GM23338 (cell line): ENCODE results near the gene BAX.

Experiments
- CREB1 ChIP-seq: fragments of 250-450 bp; sonication (Bioruptor Pico); IDR thresholded peaks from 2 replicates; pipeline ENCODE4 v1.5.0; 2020; ENCODE audit warnings: low read depth, mild to moderate bottlenecking, moderate library complexity
- EZH2 ChIP-seq: fragments of 200-600 bp; sonication (generic); IDR thresholded peaks from one replicate; pipeline ENCODE4 v1.8.0; 2017; ENCODE audit warnings: antibody characterized with exemption, mild to moderate bottlenecking, low read depth; ENCODE audit not compliant: unreplicated experiment
- EZH2phosphoT487 ChIP-seq: fragments of 200-600 bp; sonication (generic); IDR thresholded peaks from one replicate; pipeline ENCODE4 v1.8.1; 2018; ENCODE audit warnings: antibody characterized with exemption; ENCODE audit not compliant: unreplicated experiment
- JUNB ChIP-seq: IDR thresholded peaks from one replicate; pipeline ENCODE4 v1.6.1; 2016; ENCODE audit warnings: antibody characterized with exemption; ENCODE audit not compliant: unreplicated experiment
- NANOG ChIP-seq: IDR thresholded peaks from 2 replicates; pipeline ENCODE4 v1.6.1; 2016; ENCODE audit warnings: antibody characterized with exemption, borderline replicate concordance
- POLR2AphosphoS5 ChIP-seq: IDR thresholded peaks from 2 replicates; pipeline ENCODE4 v1.6.1; 2016; ENCODE audit warnings: antibody characterized with exemption, low read depth
- STAT1 ChIP-seq: IDR thresholded peaks from one replicate; pipeline ENCODE4 v1.6.1; 2016; ENCODE audit warnings: antibody characterized with exemption; ENCODE audit not compliant: unreplicated experiment
- TF ChIP-seq, protein P1 (sequence below), 2 experiments: fragments of 200-600 bp in 1 of 2; sonication (generic) in 1 of 2; conservative IDR thresholded peaks; 2 replicates each; pipeline versions ENCODE4 v1.5.1 to v1.6.1; 2016 to 2017; ENCODE audit warnings: antibody characterized with exemption in 2 of 2, low read depth in 2 of 2, mild to moderate bottlenecking in 2 of 2, moderate library complexity in 1 of 2
- TF ChIP-seq, protein P2 (sequence below): IDR thresholded peaks from one replicate; pipeline ENCODE4 v1.6.1; 2018; ENCODE audit warnings: antibody characterized with exemption; ENCODE audit not compliant: unreplicated experiment
- TF ChIP-seq, protein P3 (sequence below): fragments of 250-450 bp; sonication (Bioruptor Pico); IDR thresholded peaks from 2 replicates; pipeline ENCODE4 v1.5.0; 2020; ENCODE audit warnings: mild to moderate bottlenecking, moderate library complexity

DNA sequence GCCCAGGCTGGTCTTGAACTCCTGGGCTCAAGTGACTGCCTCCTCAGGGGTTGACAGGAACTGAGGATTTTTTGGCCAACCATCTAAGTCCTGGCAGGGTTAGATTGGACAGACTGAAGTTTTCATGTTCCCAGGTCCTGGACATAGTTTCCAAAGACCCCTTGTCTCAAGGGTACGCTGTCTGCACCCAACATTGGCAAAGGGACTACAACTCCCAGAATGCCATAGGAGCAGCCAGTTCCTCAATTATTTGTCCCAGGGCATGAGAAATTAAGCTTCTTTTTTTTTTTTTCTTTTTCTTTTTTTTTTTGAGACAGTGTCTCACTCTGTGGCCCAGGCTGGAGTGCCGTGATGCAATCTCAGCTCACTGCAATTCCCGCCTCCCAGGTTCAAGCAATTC lies 31.5 kb downstream of the BAX start:
- TF ChIP-seq, protein P1, sequence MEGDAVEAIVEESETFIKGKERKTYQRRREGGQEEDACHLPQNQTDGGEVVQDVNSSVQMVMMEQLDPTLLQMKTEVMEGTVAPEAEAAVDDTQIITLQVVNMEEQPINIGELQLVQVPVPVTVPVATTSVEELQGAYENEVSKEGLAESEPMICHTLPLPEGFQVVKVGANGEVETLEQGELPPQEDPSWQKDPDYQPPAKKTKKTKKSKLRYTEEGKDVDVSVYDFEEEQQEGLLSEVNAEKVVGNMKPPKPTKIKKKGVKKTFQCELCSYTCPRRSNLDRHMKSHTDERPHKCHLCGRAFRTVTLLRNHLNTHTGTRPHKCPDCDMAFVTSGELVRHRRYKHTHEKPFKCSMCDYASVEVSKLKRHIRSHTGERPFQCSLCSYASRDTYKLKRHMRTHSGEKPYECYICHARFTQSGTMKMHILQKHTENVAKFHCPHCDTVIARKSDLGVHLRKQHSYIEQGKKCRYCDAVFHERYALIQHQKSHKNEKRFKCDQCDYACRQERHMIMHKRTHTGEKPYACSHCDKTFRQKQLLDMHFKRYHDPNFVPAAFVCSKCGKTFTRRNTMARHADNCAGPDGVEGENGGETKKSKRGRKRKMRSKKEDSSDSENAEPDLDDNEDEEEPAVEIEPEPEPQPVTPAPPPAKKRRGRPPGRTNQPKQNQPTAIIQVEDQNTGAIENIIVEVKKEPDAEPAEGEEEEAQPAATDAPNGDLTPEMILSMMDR (conservative IDR thresholded peaks at IDR 0.05; ENCODE audit: low read depth in 2 of 2) = no peak
- TF ChIP-seq, protein P2, sequence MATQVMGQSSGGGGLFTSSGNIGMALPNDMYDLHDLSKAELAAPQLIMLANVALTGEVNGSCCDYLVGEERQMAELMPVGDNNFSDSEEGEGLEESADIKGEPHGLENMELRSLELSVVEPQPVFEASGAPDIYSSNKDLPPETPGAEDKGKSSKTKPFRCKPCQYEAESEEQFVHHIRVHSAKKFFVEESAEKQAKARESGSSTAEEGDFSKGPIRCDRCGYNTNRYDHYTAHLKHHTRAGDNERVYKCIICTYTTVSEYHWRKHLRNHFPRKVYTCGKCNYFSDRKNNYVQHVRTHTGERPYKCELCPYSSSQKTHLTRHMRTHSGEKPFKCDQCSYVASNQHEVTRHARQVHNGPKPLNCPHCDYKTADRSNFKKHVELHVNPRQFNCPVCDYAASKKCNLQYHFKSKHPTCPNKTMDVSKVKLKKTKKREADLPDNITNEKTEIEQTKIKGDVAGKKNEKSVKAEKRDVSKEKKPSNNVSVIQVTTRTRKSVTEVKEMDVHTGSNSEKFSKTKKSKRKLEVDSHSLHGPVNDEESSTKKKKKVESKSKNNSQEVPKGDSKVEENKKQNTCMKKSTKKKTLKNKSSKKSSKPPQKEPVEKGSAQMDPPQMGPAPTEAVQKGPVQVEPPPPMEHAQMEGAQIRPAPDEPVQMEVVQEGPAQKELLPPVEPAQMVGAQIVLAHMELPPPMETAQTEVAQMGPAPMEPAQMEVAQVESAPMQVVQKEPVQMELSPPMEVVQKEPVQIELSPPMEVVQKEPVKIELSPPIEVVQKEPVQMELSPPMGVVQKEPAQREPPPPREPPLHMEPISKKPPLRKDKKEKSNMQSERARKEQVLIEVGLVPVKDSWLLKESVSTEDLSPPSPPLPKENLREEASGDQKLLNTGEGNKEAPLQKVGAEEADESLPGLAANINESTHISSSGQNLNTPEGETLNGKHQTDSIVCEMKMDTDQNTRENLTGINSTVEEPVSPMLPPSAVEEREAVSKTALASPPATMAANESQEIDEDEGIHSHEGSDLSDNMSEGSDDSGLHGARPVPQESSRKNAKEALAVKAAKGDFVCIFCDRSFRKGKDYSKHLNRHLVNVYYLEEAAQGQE = no peak
- TF ChIP-seq CREB1 (CRISPR knock-in tag) (no peak), EZH2phosphoT487 (no peak), EZH2 (no peak), POLR2AphosphoS5 (no peak), STAT1 (no peak), JUNB (no peak), NANOG (no peak)
- TF ChIP-seq, protein P3, sequence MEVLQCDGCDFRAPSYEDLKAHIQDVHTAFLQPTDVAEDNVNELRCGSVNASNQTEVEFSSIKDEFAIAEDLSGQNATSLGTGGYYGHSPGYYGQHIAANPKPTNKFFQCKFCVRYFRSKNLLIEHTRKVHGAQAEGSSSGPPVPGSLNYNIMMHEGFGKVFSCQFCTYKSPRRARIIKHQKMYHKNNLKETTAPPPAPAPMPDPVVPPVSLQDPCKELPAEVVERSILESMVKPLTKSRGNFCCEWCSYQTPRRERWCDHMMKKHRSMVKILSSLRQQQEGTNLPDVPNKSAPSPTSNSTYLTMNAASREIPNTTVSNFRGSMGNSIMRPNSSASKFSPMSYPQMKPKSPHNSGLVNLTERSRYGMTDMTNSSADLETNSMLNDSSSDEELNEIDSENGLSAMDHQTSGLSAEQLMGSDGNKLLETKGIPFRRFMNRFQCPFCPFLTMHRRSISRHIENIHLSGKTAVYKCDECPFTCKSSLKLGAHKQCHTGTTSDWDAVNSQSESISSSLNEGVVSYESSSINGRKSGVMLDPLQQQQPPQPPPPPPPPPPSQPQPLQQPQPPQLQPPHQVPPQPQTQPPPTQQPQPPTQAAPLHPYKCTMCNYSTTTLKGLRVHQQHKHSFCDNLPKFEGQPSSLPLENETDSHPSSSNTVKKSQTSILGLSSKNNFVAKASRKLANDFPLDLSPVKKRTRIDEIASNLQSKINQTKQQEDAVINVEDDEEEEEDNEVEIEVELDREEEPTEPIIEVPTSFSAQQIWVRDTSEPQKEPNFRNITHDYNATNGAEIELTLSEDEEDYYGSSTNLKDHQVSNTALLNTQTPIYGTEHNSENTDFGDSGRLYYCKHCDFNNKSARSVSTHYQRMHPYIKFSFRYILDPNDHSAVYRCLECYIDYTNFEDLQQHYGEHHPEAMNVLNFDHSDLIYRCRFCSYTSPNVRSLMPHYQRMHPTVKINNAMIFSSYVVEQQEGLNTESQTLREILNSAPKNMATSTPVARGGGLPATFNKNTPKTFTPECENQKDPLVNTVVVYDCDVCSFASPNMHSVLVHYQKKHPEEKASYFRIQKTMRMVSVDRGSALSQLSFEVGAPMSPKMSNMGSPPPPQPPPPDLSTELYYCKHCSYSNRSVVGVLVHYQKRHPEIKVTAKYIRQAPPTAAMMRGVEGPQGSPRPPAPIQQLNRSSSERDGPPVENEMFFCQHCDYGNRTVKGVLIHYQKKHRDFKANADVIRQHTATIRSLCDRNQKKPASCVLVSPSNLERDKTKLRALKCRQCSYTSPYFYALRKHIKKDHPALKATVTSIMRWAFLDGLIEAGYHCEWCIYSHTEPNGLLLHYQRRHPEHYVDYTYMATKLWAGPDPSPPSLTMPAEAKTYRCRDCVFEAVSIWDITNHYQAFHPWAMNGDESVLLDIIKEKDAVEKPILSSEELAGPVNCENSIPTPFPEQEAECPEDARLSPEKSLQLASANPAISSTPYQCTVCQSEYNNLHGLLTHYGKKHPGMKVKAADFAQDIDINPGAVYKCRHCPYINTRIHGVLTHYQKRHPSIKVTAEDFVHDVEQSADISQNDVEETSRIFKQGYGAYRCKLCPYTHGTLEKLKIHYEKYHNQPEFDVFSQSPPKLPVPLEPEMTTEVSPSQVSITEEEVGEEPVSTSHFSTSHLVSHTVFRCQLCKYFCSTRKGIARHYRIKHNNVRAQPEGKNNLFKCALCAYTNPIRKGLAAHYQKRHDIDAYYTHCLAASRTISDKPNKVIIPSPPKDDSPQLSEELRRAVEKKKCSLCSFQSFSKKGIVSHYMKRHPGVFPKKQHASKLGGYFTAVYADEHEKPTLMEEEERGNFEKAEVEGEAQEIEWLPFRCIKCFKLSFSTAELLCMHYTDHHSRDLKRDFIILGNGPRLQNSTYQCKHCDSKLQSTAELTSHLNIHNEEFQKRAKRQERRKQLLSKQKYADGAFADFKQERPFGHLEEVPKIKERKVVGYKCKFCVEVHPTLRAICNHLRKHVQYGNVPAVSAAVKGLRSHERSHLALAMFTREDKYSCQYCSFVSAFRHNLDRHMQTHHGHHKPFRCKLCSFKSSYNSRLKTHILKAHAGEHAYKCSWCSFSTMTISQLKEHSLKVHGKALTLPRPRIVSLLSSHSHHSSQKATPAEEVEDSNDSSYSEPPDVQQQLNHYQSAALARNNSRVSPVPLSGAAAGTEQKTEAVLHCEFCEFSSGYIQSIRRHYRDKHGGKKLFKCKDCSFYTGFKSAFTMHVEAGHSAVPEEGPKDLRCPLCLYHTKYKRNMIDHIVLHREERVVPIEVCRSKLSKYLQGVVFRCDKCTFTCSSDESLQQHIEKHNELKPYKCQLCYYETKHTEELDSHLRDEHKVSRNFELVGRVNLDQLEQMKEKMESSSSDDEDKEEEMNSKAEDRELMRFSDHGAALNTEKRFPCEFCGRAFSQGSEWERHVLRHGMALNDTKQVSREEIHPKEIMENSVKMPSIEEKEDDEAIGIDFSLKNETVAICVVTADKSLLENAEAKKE (CRISPR knock-in tag) = no peak
